GM23248 (cell line): Measurements from ENCODE around the gene TRIM27. TPM values are rescaled to one million over a fixed set of nuclear protein-coding genes. Genes with fewer than 3 reads are reported as not detected.

Experiments used
- DNase-seq: peaks from one replicate; pipeline ENCODE4 v3.0.0-alpha.2; 2015
- H2AFZ ChIP-seq: fragments of 200-600 bp; sonication (generic); 2 replicates; pipeline ENCODE4 v1.6.1; 2016; ENCODE audit warnings: antibody characterized with exemption
- H3F3A ChIP-seq: fragments of 200-600 bp; sonication (generic); 2 replicates; pipeline ENCODE4 v1.6.1; 2016; ENCODE audit warnings: mild to moderate bottlenecking, antibody characterized with exemption, mixed run types; ENCODE audit not compliant: insufficient read depth
- H3K27ac ChIP-seq: fragments of 200-600 bp; sonication (generic); 2 replicates; pipeline ENCODE4 v1.5.1; 2016; ENCODE audit warnings: mild to moderate bottlenecking
- H3K27me3 ChIP-seq: fragments of 200-600 bp; sonication (generic); replicated peaks from 2 replicates; pipeline ENCODE4 v1.6.1; 2016; ENCODE audit warnings: mild to moderate bottlenecking; ENCODE audit not compliant: insufficient read depth
- H3K36me3 ChIP-seq: fragments of 200-600 bp; sonication (generic); 2 replicates; pipeline ENCODE4 v1.6.1; 2016; ENCODE audit warnings: low read depth, mild to moderate bottlenecking
- H3K4me1 ChIP-seq: fragments of 200-600 bp; sonication (generic); 2 replicates; pipeline ENCODE4 v1.6.1; 2016; ENCODE audit warnings: mild to moderate bottlenecking; ENCODE audit not compliant: insufficient read depth
- H3K4me2 ChIP-seq: fragments of 200-600 bp; sonication (generic); one replicate; pipeline ENCODE4 v1.6.1; 2016; ENCODE audit warnings: mild to moderate bottlenecking; ENCODE audit not compliant: unreplicated experiment
- H3K4me3 ChIP-seq: fragments of 200-600 bp; sonication (generic); 2 replicates; pipeline ENCODE4 v1.5.1; 2016; ENCODE audit warnings: mild to moderate bottlenecking
- H3K79me2 ChIP-seq: fragments of 200-600 bp; sonication (generic); 2 replicates; pipeline ENCODE4 v1.6.1; 2016; ENCODE audit warnings: mild to moderate bottlenecking; ENCODE audit not compliant: insufficient read depth
- H3K9ac ChIP-seq: fragments of 200-600 bp; sonication (generic); 2 replicates; pipeline ENCODE4 v1.6.1; 2016; ENCODE audit warnings: mild to moderate bottlenecking
- H3K9me2 ChIP-seq: fragments of 200-600 bp; sonication (generic); 2 replicates; pipeline ENCODE4 v1.6.1; 2016; ENCODE audit warnings: mixed run types, mild to moderate bottlenecking, moderate library complexity; ENCODE audit not compliant: insufficient read depth
- H3K9me3 ChIP-seq: fragments of 200-600 bp; sonication (generic); one replicate; pipeline ENCODE4 v1.6.1; 2017; ENCODE audit warnings: low read depth
- H4K20me1 ChIP-seq: fragments of 200-600 bp; sonication (generic); 2 replicates; pipeline ENCODE4 v1.6.0; 2016; ENCODE audit not compliant: insufficient read depth
- EZH2 ChIP-seq: fragments of 200-600 bp; sonication (generic); IDR thresholded peaks from 2 replicates; pipeline ENCODE4 v1.6.1; 2018; ENCODE audit warnings: antibody characterized with exemption, mild to moderate bottlenecking; ENCODE audit not compliant: insufficient read depth, poor library complexity, severe bottlenecking
- EZH2phosphoT487 ChIP-seq: fragments of 200-600 bp; sonication (generic); IDR thresholded peaks from 2 replicates; pipeline ENCODE4 v1.6.1; 2018; ENCODE audit warnings: antibody characterized with exemption, moderate library complexity, mild to moderate bottlenecking, low read depth; ENCODE audit not compliant: insufficient read depth
- WGBS, 2 experiments: methylation state at CpG; one replicate each; pipeline ENCODE4 v1.1.6; 2015 to 2017; ENCODE audit warnings: low lambda C conversion rate in 2 of 2, low coverage in 1 of 2; ENCODE audit errors: missing lambda C conversion rate in 2 of 2; 5-methylcytosine and 5-hydroxymethylcytosine counted together
- in situ Hi-C: fragments of 300-500 bp; cut with MboI; formaldehyde crosslinking; loops from 2 replicates; pipeline ENCODE4 v1.15.0; 2020
- polyA plus RNA-seq: library from polyadenylated mRNA; unstranded; fragments of >200 nt; fragmentation: Nextera tagmentation; extraction: Ambion mirVana; gene quantifications from 2 replicates; pipeline ENCODE4 v1.2.1, GENCODE V29; 2016
- total RNA-seq: library from RNA; depleted of rRNA; stranded (reverse); fragments of >200 nt; shearing (Covaris generic); gene quantifications from 2 replicates; pipeline ENCODE4 v1.2.3, GENCODE V29; 2014

The TRIM27 gene
- total and polyA plus RNA-seq, 2 experiments from 2014 or later: 40.2 to 67.7 TPM

DNA sequence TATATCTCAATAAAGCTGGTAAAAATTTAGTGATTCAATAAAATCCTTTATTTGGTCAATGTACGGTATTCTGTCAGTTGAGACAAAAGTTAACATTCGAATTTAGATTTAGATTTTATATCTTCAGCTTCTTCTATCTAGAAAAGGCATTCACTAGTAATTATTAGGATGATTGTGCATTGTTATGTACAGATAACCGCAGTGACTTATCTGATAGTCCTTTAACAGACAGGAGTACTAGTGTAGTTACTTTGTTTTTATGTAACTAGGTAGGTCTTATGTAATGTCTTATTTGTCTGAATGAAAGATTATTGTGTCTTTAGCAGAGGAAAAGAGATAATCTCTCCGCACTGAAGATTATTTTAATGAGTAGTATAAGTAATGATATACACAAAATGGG, 31.3 kb downstream of the TRIM27 start:
- TF ChIP-seq EZH2 (no peak), EZH2phosphoT487 (no peak)
- H3K27ac ChIP-seq: no peak overlapping the region
- no peak overlapping the region for H2AFZ ChIP-seq
- no peak overlapping the region for H3K4me3 ChIP-seq
- H3K4me1 ChIP-seq: 0 out of 2 replicates have a peak, but pooled peaks cover 2% of the 10 kb centered on the region
- H3K9ac ChIP-seq: no peak overlapping the region
- no peaks in the 10 kb centered on the region for H3K9me3 ChIP-seq
- 69 to 71% methylated on average over 4 of the region's 4 CpGs for WGBS, 2 experiments
- H3K27me3 ChIP-seq: no peaks in the 10 kb centered on the region
- no peaks in the 10 kb centered on the region for H4K20me1 ChIP-seq
- no peaks in the 10 kb centered on the region for H3K36me3 ChIP-seq
- H3K4me2 ChIP-seq: no peak overlapping the region
- H3F3A ChIP-seq: peaks cover 18% of the 10 kb centered on the region; the same call in 1 of the 2 replicates
- H3K9me2 ChIP-seq: no peaks in the 10 kb centered on the region
- in situ Hi-C loops: no loop called here
- H3K79me2 ChIP-seq: no peaks in the 10 kb centered on the region
- DNase-seq: no peak

DNA sequence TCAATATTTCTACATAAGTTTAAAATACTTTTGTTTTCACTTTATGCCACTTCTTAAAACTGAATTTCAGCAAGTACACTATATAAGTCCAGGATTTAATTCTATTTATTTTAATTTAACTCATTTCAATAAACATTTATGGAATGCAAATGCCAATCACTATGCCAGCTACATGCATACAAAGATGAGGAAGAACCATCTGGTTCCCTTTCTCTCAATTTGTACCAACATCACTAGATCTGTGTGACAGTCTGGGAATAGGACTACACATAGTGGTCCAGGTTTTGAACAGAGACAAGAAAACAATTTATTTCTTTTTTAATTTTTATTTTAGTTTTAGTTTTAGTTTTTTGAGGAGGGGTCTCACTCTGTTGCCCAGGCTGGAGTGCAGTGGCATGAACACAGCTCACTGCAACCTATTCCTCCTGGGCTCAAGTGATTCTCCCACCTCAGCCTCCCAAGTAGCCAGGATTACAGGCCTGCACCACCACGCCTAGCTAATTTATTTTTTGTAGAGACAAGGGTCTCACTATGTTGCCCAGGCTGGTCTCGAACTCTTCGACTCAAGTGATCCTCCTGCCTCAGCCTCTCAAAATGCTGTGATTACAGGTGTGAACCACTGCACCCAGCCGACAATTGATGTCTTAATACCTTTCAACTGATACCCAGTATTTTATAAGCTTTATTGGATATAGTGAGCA, 35.8 kb downstream of the TRIM27 start:
- Histone ChIP-seq H3K9me2 (no peaks in the 10 kb centered on the region), H3K4me1 (no peaks in the 10 kb centered on the region), H3K4me3 (no peak overlapping the region), H3F3A (no peaks in the 10 kb centered on the region), H3K79me2 (no peaks in the 10 kb centered on the region), H3K27ac (no peak overlapping the region), H3K36me3 (no peaks in the 10 kb centered on the region), H2AFZ (no peak overlapping the region), H3K27me3 (no peaks in the 10 kb centered on the region), H3K9me3 (no peaks in the 10 kb centered on the region), H4K20me1 (no peaks in the 10 kb centered on the region), H3K9ac (no peak overlapping the region), H3K4me2 (no peak overlapping the region)
- no peak for DNase-seq
- TF ChIP-seq EZH2phosphoT487: no peak
- TF ChIP-seq EZH2: no peak
- WGBS, 2 experiments: 83 to 85% methylated on average over 4 of the region's 4 CpGs
- in situ Hi-C loops: no loop called here

DNA sequence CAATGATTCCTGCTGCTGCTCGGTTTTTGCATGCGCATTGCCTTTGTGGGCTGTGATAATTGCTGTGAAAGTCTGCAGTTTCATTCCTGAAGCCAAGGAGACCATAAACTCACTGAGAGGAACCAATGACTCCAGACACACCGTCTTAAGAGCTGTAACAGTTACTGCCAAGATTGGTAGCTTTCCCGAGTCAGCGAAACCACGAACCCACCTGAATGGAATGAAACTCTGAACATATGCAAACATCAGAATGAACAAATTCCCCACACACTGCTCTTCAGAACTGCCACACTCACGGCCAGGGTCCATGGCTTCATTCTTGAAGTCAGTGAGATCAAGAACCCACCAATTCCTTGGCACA, 37.7 kb downstream of the TRIM27 start:
- in situ Hi-C loops: no loop called here
- Histone ChIP-seq H3K9me3 (no peaks in the 10 kb centered on the region), H3F3A (peaks cover 5% of the 10 kb centered on the region; the same call in 1 of the 2 replicates), H3K79me2 (no peaks in the 10 kb centered on the region), H3K27ac (no peak overlapping the region), H3K4me2 (no peak overlapping the region), H3K9ac (no peak overlapping the region), H3K27me3 (no peaks in the 10 kb centered on the region), H4K20me1 (no peaks in the 10 kb centered on the region), H3K4me3 (no peak overlapping the region), H3K36me3 (no peaks in the 10 kb centered on the region), H3K9me2 (no peaks in the 10 kb centered on the region), H3K4me1 (no peaks in the 10 kb centered on the region), H2AFZ (no peak overlapping the region)
- WGBS, 2 experiments: 65 to 67% methylated on average over 7 of the region's 7 CpGs
- TF ChIP-seq EZH2phosphoT487 (no peak), EZH2 (no peak)
- no peak for DNase-seq

DNA sequence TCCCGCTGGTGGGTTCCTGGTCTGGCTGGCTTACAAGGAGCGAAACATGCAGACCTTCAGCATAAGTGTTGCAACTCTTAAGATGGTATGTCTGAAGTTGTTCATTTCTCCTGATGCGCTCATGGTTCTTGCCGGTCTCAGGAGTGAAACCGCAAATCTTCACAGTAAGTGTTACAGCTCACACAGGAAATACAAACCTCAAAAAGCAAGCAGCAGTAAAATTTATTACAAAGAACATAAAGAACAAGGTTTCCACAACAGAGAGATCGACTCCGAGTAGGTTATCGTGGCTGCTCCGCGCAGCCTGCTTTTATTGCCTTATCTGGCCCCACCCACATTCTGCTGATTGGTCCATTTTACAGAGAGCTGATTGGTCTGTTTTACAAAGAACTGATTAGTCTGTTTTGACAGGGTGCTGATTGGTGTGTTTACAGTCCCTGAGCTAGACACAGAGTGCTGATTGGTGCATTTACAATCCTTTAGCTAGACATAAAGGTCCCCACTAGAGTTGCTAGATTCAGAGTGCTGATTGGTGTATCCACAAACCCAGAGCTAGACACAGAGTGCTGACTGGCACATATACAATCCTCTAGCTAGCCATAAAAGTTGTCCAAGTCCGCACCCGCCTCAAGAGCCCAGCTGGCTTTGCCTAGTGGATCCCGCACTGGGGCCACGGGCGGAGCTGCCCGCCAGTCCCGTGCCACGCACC, 39.2 kb downstream of the TRIM27 start:
- no peak for DNase-seq
- H3K9me3 ChIP-seq: no peaks in the 10 kb centered on the region

More for the DNA sequence above, 39.2 kb downstream of the TRIM27 start:
- TF ChIP-seq EZH2phosphoT487 (no peak), EZH2 (no peak)
- Histone ChIP-seq H3K36me3 (no peaks in the 10 kb centered on the region), H2AFZ (no peak overlapping the region), H3K9me2 (no peaks in the 10 kb centered on the region), H3K9ac (no peak overlapping the region), H3K4me1 (no peaks in the 10 kb centered on the region), H3F3A (peaks cover 8% of the 10 kb centered on the region; the same call in 1 of the 2 replicates), H3K4me2 (no peak overlapping the region), H3K4me3 (no peak overlapping the region), H3K27me3 (no peaks in the 10 kb centered on the region), H3K27ac (no peak overlapping the region), H3K79me2 (no peaks in the 10 kb centered on the region), H4K20me1 (no peaks in the 10 kb centered on the region)
- in situ Hi-C loops: no loop called here
- 69% methylated on average over 18 of the region's 18 CpGs for WGBS, 2 experiments
